ENCODE results near the gene IFIT2. TPM values are rescaled to one million over a fixed set of nuclear protein-coding genes. Genes with fewer than 3 reads are reported as not detected.
"Not testable (repeated sequence)": the region's sequence is repeated elsewhere in the genome, so short reads cannot be mapped to it uniquely, and the experiment has no call there.

The IFIT2 gene, protein sequence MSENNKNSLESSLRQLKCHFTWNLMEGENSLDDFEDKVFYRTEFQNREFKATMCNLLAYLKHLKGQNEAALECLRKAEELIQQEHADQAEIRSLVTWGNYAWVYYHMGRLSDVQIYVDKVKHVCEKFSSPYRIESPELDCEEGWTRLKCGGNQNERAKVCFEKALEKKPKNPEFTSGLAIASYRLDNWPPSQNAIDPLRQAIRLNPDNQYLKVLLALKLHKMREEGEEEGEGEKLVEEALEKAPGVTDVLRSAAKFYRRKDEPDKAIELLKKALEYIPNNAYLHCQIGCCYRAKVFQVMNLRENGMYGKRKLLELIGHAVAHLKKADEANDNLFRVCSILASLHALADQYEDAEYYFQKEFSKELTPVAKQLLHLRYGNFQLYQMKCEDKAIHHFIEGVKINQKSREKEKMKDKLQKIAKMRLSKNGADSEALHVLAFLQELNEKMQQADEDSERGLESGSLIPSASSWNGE
- polyA plus RNA-seq (2013, experiment 1 of 2) = 0.60 TPM
- polyA plus RNA-seq (2013, experiment 2 of 2) = 0.63 TPM

DNA sequence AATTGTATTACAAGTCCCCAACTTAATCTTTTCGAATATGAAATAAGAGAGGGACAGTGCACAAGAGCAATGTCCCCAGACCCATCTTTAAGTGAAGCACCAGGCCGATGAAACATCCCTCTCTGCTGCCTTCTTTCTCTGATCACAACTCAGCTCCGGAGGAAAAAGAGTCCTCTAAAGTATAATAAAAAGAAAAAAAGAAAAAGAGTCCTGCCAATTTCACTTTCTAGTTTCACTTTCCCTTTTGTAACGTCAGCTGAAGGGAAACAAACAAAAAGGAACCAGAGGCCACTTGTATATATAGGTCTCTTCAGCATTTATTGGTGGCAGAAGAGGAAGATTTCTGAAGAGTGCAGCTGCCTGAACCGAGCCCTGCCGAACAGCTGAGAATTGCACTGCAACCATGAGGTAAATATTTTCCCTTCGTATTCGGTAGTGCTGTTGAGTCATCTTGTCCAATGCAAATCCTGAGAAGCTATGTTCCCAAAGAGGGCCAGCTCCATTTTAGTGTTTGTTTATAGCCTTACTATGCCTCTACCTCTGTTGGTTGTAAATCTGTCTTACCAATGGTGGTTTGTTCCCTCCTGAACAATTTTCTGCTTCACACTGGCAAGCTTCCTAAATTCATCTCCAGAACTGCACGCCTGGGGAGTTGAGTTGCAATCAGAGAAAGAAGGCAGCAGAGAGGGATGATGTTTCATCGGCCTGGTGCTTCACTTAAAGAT is at the start of gene IFIT2:
Gene IFIT2 (plus strand): TSS at position 326 of the 725 bp plus-strand sequence. CDS start 78 bp downstream, at position 404.
- Histone ChIP-seq H3K9ac (ENCODE audit: low read depth, low read length) (no peak within 1 kb of the TSS), H3K27me3 (ENCODE audit: insufficient read depth, low read length) (no peaks in the 10 kb centered on the region), H3K4me1 (ENCODE audit: insufficient read depth, low read length) (peaks cover 9% of the 10 kb centered on the region; the same call in 1 of the 2 replicates), H3K9me3 (ENCODE audit: insufficient read depth, low read depth, low read length) (no peaks in the 10 kb centered on the region), H3K27ac (ENCODE audit: low read depth, low read length) (no peak within 1 kb of the TSS), H3K36me3 (ENCODE audit: insufficient read depth, low read length) (no peaks in the 10 kb centered on the region), H3K4me3 (ENCODE audit: low read length) (no peak within 1 kb of the TSS)
- WGBS = 80% methylated on average over 9 of the region's 10 CpGs

DNA sequence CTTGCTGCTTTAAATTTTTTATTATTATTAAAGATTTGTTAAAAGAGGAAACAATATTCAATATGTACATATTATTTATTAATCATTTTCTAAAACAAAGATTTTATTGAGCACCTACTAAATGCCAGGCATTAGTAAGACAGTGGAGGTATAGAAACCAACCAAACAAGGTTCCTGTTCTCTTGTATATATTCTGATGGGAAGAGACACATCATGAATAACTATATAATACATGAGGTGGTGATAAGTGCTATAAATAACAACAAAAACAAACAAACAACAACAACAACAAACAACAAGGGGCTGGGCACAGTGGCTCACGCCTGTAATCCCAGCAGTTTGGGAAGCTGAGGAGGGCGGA is 49.6 kb upstream of the IFIT2 start:
- H3K27me3 ChIP-seq (ENCODE audit: insufficient read depth, low read length) = peaks cover 9% of the 10 kb centered on the region; the same call in 1 of the 2 replicates
- H3K4me1 ChIP-seq (ENCODE audit: insufficient read depth, low read length) = 0 out of 2 replicates have a peak, but pooled peaks cover 7% of the 10 kb centered on the region
- no peak overlapping the region for H3K27ac ChIP-seq (ENCODE audit: low read depth, low read length)
- no peaks in the 10 kb centered on the region for H3K36me3 ChIP-seq (ENCODE audit: insufficient read depth, low read length)
- 92% methylated on average over 2 of the region's 2 CpGs for WGBS
- H3K9ac ChIP-seq (ENCODE audit: low read depth, low read length) = no peak overlapping the region
- peaks cover 14% of the 10 kb centered on the region for H3K9me3 ChIP-seq (ENCODE audit: insufficient read depth, low read depth, low read length)
- no peak overlapping the region for H3K4me3 ChIP-seq (ENCODE audit: low read length)

DNA sequence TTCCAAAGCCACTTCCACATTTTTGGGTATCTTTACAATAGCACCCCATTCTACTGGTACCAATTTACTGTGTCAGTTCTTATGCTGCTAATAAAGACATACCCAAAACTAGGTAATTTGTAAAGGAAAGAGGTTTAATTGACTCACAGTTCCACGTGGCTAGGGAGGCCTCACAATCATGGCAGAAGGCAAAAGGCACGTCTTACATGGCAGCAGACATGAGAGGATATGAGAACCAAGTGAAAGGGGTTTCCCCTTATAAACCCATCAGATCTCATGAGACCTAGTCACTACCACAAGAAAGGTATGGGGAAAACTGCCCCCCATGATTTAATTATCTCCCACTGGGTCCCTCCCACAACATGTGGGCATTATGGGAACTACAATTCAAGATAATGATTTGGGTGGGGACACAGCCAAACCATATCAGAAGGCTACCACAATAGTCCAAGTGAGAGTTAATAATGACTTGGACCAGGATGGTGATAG is 46.7 kb upstream of the IFIT2 start:
- peaks cover 14% of the 10 kb centered on the region for H3K9me3 ChIP-seq (ENCODE audit: insufficient read depth, low read depth, low read length)
- H3K4me3 ChIP-seq (ENCODE audit: low read length); H3K27ac ChIP-seq (ENCODE audit: low read depth, low read length); H3K9ac ChIP-seq (ENCODE audit: low read depth, low read length); H3K4me1 ChIP-seq (ENCODE audit: insufficient read depth, low read length); H3K27me3 ChIP-seq (ENCODE audit: insufficient read depth, low read length); H3K36me3 ChIP-seq (ENCODE audit: insufficient read depth, low read length): not testable (repeated sequence)
- WGBS = 91% methylated on average over 2 of the region's 2 CpGs

DNA sequence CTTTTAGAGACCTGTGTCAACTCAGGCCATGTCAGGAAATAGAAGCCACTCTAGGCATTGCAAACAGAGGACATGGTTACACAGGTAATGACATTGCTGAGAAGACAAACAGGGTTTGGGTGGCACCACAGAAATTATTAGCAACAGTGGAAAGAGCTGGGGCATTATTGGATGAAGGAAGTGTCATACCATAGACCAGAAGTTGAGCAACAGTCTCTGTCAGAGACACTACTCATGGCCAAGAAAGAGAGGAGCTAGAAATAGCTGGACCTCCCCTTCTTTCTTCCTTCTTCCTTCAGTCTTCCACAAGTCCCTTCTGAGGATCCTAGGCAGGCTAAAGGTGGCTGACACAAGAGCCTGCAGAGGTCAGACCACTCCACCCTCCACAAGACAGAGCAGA is 46.1 kb upstream of the IFIT2 start:
- Histone ChIP-seq H3K27ac (ENCODE audit: low read depth, low read length) (no peak overlapping the region), H3K36me3 (ENCODE audit: insufficient read depth, low read length) (no peaks in the 10 kb centered on the region), H3K9ac (ENCODE audit: low read depth, low read length) (no peak overlapping the region), H3K4me1 (ENCODE audit: insufficient read depth, low read length) (peaks cover 6% of the 10 kb centered on the region), H3K27me3 (ENCODE audit: insufficient read depth, low read length) (peaks cover 4% of the 10 kb centered on the region; the same call in 1 of the 2 replicates), H3K4me3 (ENCODE audit: low read length) (no peak overlapping the region), H3K9me3 (ENCODE audit: insufficient read depth, low read depth, low read length) (peaks cover 14% of the 10 kb centered on the region)

GRCh38 chr10:89256340-89256739 is 45.5 kb upstream of the IFIT2 start:
- no peak overlapping the region for H3K4me3 ChIP-seq (ENCODE audit: low read length)
- WGBS = 94% methylated on average over 3 of the region's 3 CpGs
- H3K4me1 ChIP-seq (ENCODE audit: insufficient read depth, low read length) = peaks cover 2% of the 10 kb centered on the region
- H3K9me3 ChIP-seq (ENCODE audit: insufficient read depth, low read depth, low read length) = peaks cover 14% of the 10 kb centered on the region
- no peaks in the 10 kb centered on the region for H3K27me3 ChIP-seq (ENCODE audit: insufficient read depth, low read length)
- H3K36me3 ChIP-seq (ENCODE audit: insufficient read depth, low read length) = no peaks in the 10 kb centered on the region
- no peak overlapping the region for H3K27ac ChIP-seq (ENCODE audit: low read depth, low read length)
- H3K9ac ChIP-seq (ENCODE audit: low read depth, low read length) = no peak overlapping the region

GRCh38 chr10:89256962-89257361 is 44.9 kb upstream of the IFIT2 start:
- WGBS = 93% methylated on average over 1 of the region's 1 CpG
- H3K4me1 ChIP-seq (ENCODE audit: insufficient read depth, low read length) = peaks cover 2% of the 10 kb centered on the region
- no peak overlapping the region for H3K27ac ChIP-seq (ENCODE audit: low read depth, low read length)
- H3K9me3 ChIP-seq (ENCODE audit: insufficient read depth, low read depth, low read length) = peaks cover 14% of the 10 kb centered on the region
- H3K9ac ChIP-seq (ENCODE audit: low read depth, low read length) = no peak overlapping the region
- H3K36me3 ChIP-seq (ENCODE audit: insufficient read depth, low read length) = no peaks in the 10 kb centered on the region
- H3K4me3 ChIP-seq (ENCODE audit: low read length) = no peak overlapping the region
- no peaks in the 10 kb centered on the region for H3K27me3 ChIP-seq (ENCODE audit: insufficient read depth, low read length)

- peaks cover 14% of the 10 kb centered on the region for H3K9me3 ChIP-seq (ENCODE audit: insufficient read depth, low read depth, low read length)
- no peak overlapping the region for H3K4me3 ChIP-seq (ENCODE audit: low read length)
- WGBS = 51% methylated on average over 2 of the region's 2 CpGs
- no peaks in the 10 kb centered on the region; the same call in none of the 2 replicates for H3K4me1 ChIP-seq (ENCODE audit: insufficient read depth, low read length)
- H3K36me3 ChIP-seq (ENCODE audit: insufficient read depth, low read length) = no peaks in the 10 kb centered on the region
- H3K27me3 ChIP-seq (ENCODE audit: insufficient read depth, low read length) = no peaks in the 10 kb centered on the region
- no peak overlapping the region for H3K9ac ChIP-seq (ENCODE audit: low read depth, low read length)
- no peak overlapping the region; the same call in 1 of the 2 replicates for H3K27ac ChIP-seq (ENCODE audit: low read depth, low read length)
Observed at GRCh38 chr10:89257581-89257980, 44.3 kb upstream of the IFIT2 start.

DNA sequence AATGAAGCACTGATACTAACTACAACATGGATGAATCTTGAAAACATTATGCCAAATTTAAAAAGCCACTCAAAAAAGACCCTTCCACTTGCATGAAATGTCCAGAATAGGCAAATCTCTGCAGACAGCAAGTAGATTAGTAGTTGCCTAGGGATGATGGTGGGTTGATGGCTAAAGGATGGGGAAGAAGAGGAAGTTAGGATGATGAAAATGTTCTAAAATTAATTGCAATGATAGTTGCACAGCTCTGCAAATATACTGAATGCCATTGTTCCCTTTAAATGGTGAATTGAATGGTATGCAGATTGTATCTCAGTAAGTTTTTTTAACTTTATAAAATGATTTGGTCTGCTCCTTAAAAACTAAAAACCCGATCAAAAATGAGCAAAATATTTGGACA is 43.0 kb upstream of the IFIT2 start:
- H3K4me1 ChIP-seq (ENCODE audit: insufficient read depth, low read length) = no peaks in the 10 kb centered on the region; the same call in none of the 2 replicates
- H3K36me3 ChIP-seq (ENCODE audit: insufficient read depth, low read length) = no peaks in the 10 kb centered on the region
- peaks cover 6% of the 10 kb centered on the region; the same call in 1 of the 2 replicates for H3K9me3 ChIP-seq (ENCODE audit: insufficient read depth, low read depth, low read length)

DNA sequence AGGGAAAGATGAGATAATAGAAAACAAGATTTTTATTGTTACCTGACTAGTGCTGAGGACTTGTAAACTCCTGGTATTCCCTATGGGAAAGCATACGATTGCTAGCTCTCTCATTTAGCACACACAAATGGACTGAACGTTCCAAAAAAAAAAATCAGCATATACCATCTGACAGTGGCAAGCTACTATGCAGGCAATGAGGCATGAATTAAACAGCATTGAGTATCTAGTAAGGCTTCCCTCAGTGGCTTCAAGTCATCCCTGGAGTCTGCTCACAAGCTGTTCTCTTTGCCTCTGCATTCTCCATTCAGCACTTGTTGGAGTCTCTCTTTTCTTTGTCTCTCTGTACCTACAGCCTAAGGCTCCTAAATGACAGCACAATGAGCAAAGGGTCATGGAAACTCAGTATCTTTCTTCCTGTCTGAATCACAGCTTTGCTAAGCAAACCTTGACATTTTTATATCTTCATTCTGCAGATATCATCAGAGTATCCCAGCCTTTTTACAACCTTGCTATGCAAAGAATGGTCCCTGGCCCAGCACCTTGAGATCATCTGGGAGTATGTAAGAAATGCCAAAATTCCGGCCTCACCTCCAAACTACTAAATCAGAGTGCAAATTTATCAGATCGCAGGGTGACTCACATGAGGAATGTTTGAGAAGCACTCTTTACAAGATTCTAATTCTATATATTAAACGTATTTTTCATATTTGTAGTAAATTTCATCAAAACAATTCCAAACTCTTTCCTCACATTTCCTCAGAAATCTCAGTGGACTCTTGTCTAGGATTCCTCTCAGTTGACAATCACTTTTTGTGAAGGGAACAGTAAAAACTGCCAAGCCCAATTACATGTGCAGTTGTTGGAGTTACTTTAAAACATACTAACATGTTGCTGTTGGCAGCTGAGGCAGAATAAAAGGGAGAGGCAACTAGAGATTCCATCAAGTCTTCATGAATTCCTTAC is 39.5 kb upstream of the IFIT2 start:
- H3K27me3 ChIP-seq (ENCODE audit: insufficient read depth, low read length) = no peaks in the 10 kb centered on the region
- H3K9me3 ChIP-seq (ENCODE audit: insufficient read depth, low read depth, low read length) = peaks cover 12% of the 10 kb centered on the region; the same call in 1 of the 2 replicates
- 94% methylated on average over 3 of the region's 5 CpGs for WGBS
- no peak overlapping the region for H3K4me3 ChIP-seq (ENCODE audit: low read length)
- H3K9ac ChIP-seq (ENCODE audit: low read depth, low read length) = no peak overlapping the region
- H3K36me3 ChIP-seq (ENCODE audit: insufficient read depth, low read length) = no peaks in the 10 kb centered on the region
- no peak overlapping the region for H3K27ac ChIP-seq (ENCODE audit: low read depth, low read length)
- H3K4me1 ChIP-seq (ENCODE audit: insufficient read depth, low read length) = no peaks in the 10 kb centered on the region; the same call in none of the 2 replicates

More for the DNA sequence above, 43.0 kb upstream of the IFIT2 start:
- H3K27me3 ChIP-seq (ENCODE audit: insufficient read depth, low read length) = no peaks in the 10 kb centered on the region
- no peak overlapping the region for H3K9ac ChIP-seq (ENCODE audit: low read depth, low read length)
- H3K4me3 ChIP-seq (ENCODE audit: low read length) = no peak overlapping the region
- H3K27ac ChIP-seq (ENCODE audit: low read depth, low read length) = no peak overlapping the region
- 100% methylated on average over 1 of the region's 1 CpG for WGBS

- Histone ChIP-seq H3K27me3 (ENCODE audit: insufficient read depth, low read length) (no peaks in the 10 kb centered on the region), H3K4me3 (ENCODE audit: low read length) (no peak overlapping the region), H3K9ac (ENCODE audit: low read depth, low read length) (no peak overlapping the region), H3K36me3 (ENCODE audit: insufficient read depth, low read length) (no peaks in the 10 kb centered on the region), H3K27ac (ENCODE audit: low read depth, low read length) (no peak overlapping the region), H3K9me3 (ENCODE audit: insufficient read depth, low read depth, low read length) (peaks cover 12% of the 10 kb centered on the region; the same call in 1 of the 2 replicates), H3K4me1 (ENCODE audit: insufficient read depth, low read length) (no peaks in the 10 kb centered on the region; the same call in 1 of the 2 replicates)
- 90% methylated on average over 1 of the region's 1 CpG for WGBS
Observed at GRCh38 chr10:89263091-89263490, 38.8 kb upstream of the IFIT2 start.

Data from HUES64 (cell line).